Vagina (tissue), 2 donors: ENCODE measurements around the gene RASSF7. TPM values are rescaled to one million over a fixed set of nuclear protein-coding genes. Genes with fewer than 3 reads are reported as not detected.

Source experiments
- DNase-seq, 2 donors: peaks; one replicate each; pipeline ENCODE4 v3.0.0-alpha.2; 2017; ENCODE audit errors: extremely low spot score in 2 of 2
- H3K27ac ChIP-seq: fragments of 200-600 bp; sonication (generic); one replicate; pipeline ENCODE4 v1.5.1; 2019
- H3K27me3 ChIP-seq: fragments of 200-600 bp; sonication (generic); one replicate; pipeline ENCODE4 v1.5.1; 2019
- H3K36me3 ChIP-seq, 2 donors: fragments of 200-600 bp; sonication (generic); one replicate each; pipeline ENCODE4 v1.5.1; 2017 to 2019
- H3K4me1 ChIP-seq: fragments of 200-600 bp; sonication (generic); one replicate; pipeline ENCODE4 v1.5.1; 2019
- H3K4me3 ChIP-seq, 2 donors: fragments of 200-600 bp; sonication (generic); 1 replicate in 1 of 2; 2 replicates in 1 of 2; pipeline ENCODE4 v1.5.1; 2016 to 2019
- H3K9me3 ChIP-seq: fragments of 200-600 bp; sonication (generic); one replicate; pipeline ENCODE4 v1.5.1; 2019
- CTCF ChIP-seq, 3 experiments: fragments of 450-650 bp in 2 of 3; fragments of 200-600 bp in 1 of 3; sonication (generic) in 1 of 3; IDR thresholded peaks; one replicate each; pipeline ENCODE4 v1.5.1; 2017 to 2019; ENCODE audit warnings: antibody characterized with exemption in 3 of 3, mild to moderate bottlenecking in 2 of 3, moderate library complexity in 2 of 3
- POLR2A ChIP-seq, 2 donors: fragments of 450-650 bp; IDR thresholded peaks; one replicate each; pipeline ENCODE4 v1.6.1; 2017; ENCODE audit warnings: antibody characterized with exemption in 2 of 2, mild to moderate bottlenecking in 2 of 2, moderate library complexity in 2 of 2
- POLR2AphosphoS5 ChIP-seq, 2 donors: sonication (generic); formaldehyde crosslinking; IDR thresholded peaks; one replicate each; pipeline ENCODE4 v1.9.0; 2017; ENCODE audit warnings: antibody characterized with exemption in 2 of 2, mild to moderate bottlenecking in 2 of 2, low read depth in 1 of 2; ENCODE audit not compliant: insufficient read depth in 1 of 2
- intact Hi-C: fragments of 100-400 bp; cut with DNase I; formaldehyde crosslinking; loops from one replicate; pipeline ENCODE4 v1.15.1; 2023
- microRNA counts, 2 donors: library from miRNA; unstranded; fragments of <30 nt; microRNA quantifications; one replicate each; lab custom pipeline; 2016 to 2017
- microRNA-seq: library from miRNA; unstranded; fragments of <30 nt; microRNA quantifications from one replicate; pipeline ENCODE4, GENCODE V29; 2017; ENCODE audit warnings: borderline number of aligned reads, borderline replicate concordance
- small RNA-seq: library from RNA; depleted of rRNA; stranded (forward); fragments of <200 nt; gene quantifications from one replicate; pipeline ENCODE3, GENCODE V24; 2016
- total RNA-seq: library from RNA; depleted of rRNA; stranded (reverse); fragments of >200 nt; gene quantifications from one replicate; pipeline ENCODE4 v1.2.3, GENCODE V29; 2016

Gene RASSF7
- total RNA-seq, 1 donor from 2014 or later = 14.7 TPM

GRCh38 chr11:613369-613968 is 52.7 kb downstream of the RASSF7 start:
- Histone ChIP-seq H3K36me3 (peaks cover 0 to 50% of the 10 kb centered on the region in 2 donors), H3K9me3 (no peaks in the 10 kb centered on the region), H3K4me3 (no peak overlapping the region), H3K27me3 (no peaks in the 10 kb centered on the region), H3K4me1 (peaks cover 36% of the 10 kb centered on the region), H3K27ac (peak overlapping the region; percentile 88)
- no peak for DNase-seq
- TF ChIP-seq POLR2AphosphoS5 (IDR thresholded peaks at IDR 0.05; ENCODE audit: insufficient read depth in 1 of 2, low read depth in 1 of 2) (no peak), CTCF (IDR thresholded peaks at IDR 0.05) (no peak), POLR2A (IDR thresholded peaks at IDR 0.05) (no peak)
- intact Hi-C loops = no loop called here

MicroRNAs within 50 kb of the gene (microRNA counts, 767-probe panel; counts per million panel counts)
- microRNA hsa-miR-210 (lab: Ali Mortazavi, UCI) = 261 to 4,378 counts per million in 2 donors

Small RNAs within 50 kb of the gene (microRNA-seq; reads per million reads assigned to microRNA genes)
- 886 reads per million, percentile 77 among the genes with 10 or more reads in this experiment for gene MIR210

Small RNAs within 50 kb of the gene (small RNA-seq; reads per million reads assigned to genes)
- 10.1 reads per million, percentile 93 among the genes with 10 or more reads in this experiment for gene MIR210

Other genes with a start within 250 kb of the RASSF7 start
- gene IFITM1, start 246.9 kb upstream of the RASSF7 start, total RNA-seq = 379 TPM
- gene IFITM3, start 240.1 kb upstream of the RASSF7 start, total RNA-seq = 908 TPM
- gene B4GALNT4, start 191.5 kb upstream of the RASSF7 start, total RNA-seq = 15.5 TPM
- gene PKP3, start 166.8 kb upstream of the RASSF7 start, total RNA-seq = 117 TPM
- 48.1 TPM for gene SIGIRR, start 146.0 kb upstream of the RASSF7 start, total RNA-seq
- 12.0 TPM for gene ANO9, start 119.0 kb upstream of the RASSF7 start, total RNA-seq
- 36.1 TPM for gene PTDSS2, start 110.7 kb upstream of the RASSF7 start, total RNA-seq
- 252 TPM for gene RNH1, start 53.7 kb upstream of the RASSF7 start, total RNA-seq
- gene HRAS, start 25.4 kb upstream of the RASSF7 start, total RNA-seq = 53.5 TPM
- 0.49 TPM for gene LRRC56, start 23.4 kb upstream of the RASSF7 start, total RNA-seq
- 1.7 TPM for gene LMNTD2, start 232 bp upstream of the RASSF7 start, total RNA-seq
- gene PHRF1, start 15.5 kb downstream of the RASSF7 start, total RNA-seq = 26.0 TPM
- gene IRF7, start 55.0 kb downstream of the RASSF7 start, total RNA-seq = 18.9 TPM
- not detected for gene CDHR5, start 64.0 kb downstream of the RASSF7 start, total RNA-seq
- not detected for gene SCT, start 66.2 kb downstream of the RASSF7 start, total RNA-seq
- 1.2 TPM for gene DRD4, start 76.3 kb downstream of the RASSF7 start, total RNA-seq
- gene DEAF1, start 134.3 kb downstream of the RASSF7 start, total RNA-seq = 33.6 TPM
- 12.8 TPM for gene TMEM80, start 134.8 kb downstream of the RASSF7 start, total RNA-seq
- gene EPS8L2, start 145.3 kb downstream of the RASSF7 start, total RNA-seq = 195 TPM
- 158 TPM for gene TALDO1, start 186.5 kb downstream of the RASSF7 start, total RNA-seq
- 33.4 TPM for gene GATD1, start 216.5 kb downstream of the RASSF7 start, total RNA-seq
- gene CEND1, start 229.1 kb downstream of the RASSF7 start, total RNA-seq = 1.7 TPM
- 10.3 TPM for gene SLC25A22, start 237.3 kb downstream of the RASSF7 start, total RNA-seq
- gene PIDD1, start 244.3 kb downstream of the RASSF7 start, total RNA-seq = 16.5 TPM
- 1,068 TPM for gene RPLP2, start 249.0 kb downstream of the RASSF7 start, total RNA-seq